GF-D8 (cell line): Measurements from ENCODE around the gene SCFD2.
"Not testable (repeated sequence)": the region's sequence is repeated elsewhere in the genome, so short reads cannot be mapped to it uniquely, and the experiment has no call there.

ENCODE experiments used
- DNase-seq: peaks from one replicate; lab custom pipeline; 2025; lab: John Stamatoyannopoulos, UW

The SCFD2 gene

GRCh38 chr4:53012738-53013137, 353.1 kb downstream of the SCFD2 start:
- DNase-seq = peak; percentile 20

GRCh38 chr4:53011259-53011905, 354.5 kb downstream of the SCFD2 start:
- DNase-seq = no peak

- DNase-seq = no peak
Observed at GRCh38 chr4:53010318-53010717, 355.5 kb downstream of the SCFD2 start.

DNA sequence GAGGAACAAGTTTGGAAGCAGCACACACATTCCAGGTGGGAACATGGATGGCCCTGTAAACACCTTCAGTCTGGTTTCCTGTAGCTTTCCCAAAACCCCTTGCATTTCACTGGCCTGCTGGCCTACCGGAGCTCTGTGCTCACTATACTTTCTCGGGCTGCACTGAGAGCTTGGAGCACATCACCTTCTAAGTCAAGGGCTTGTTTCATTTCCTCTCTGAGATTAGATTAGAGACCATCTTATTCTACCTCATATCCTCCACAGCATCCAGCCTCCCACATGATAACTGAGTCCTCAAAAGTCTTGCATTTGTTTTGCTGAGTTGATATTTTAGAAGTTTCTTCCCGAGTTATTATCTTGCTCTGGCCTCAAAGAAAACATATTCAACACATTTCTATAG, 356.0 kb downstream of the SCFD2 start:
- no peak for DNase-seq

- DNase-seq = no peak
Observed at GRCh38 chr4:53007024-53007423, 358.8 kb downstream of the SCFD2 start.

DNA sequence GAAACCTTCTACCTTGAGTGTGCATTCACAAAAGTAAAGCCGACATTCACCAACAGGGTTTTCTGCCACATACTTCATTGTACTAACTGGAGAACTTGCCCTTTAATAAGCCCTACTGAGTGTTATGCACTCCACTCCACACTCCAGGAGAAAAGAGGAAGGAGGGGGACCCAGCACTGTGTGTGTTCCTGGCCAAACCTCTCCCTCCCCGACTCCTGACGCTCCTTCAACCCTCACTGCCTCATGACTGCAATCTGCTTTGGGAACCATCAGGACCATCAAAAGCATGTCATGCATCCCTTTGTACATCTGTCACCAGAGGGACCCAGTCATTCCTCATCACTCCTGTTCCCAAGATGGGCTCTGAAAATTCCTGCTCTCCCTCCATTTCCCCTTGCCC, 360.1 kb downstream of the SCFD2 start:
- DNase-seq = no peak

- DNase-seq = no peak
Observed at GRCh38 chr4:53005149-53005546, 360.7 kb downstream of the SCFD2 start.

DNA sequence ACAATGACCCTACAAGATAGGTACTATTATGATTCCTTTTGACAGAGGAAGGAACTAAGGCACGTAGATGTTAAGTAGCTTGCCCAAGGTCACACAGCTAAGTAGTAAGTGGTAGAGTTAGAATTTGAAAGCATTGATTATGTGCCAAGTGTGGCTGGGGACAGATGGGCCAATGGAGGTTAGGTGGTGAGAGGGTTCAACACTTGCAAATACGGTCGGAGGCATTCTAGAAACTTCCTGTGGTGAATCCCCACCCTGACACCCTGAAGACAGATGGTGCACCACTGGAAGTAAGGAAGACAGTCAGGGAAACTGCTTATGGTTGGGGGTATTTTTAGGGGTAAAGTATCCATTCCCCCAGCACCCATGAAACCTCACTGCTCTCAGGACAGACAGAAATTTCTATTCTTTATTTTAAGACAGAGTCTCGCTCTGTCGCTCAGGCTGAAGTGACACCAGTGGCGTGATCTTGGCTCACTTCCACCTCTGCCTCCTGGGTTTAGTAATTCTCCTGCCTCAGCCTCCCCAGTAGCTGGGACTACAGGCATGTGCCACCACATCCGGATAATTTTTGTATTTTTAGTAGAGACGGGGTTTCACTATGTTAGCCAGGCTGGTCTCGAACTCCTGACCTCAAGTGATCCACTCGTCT, 361.2 kb downstream of the SCFD2 start:
- DNase-seq = no peak

DNA sequence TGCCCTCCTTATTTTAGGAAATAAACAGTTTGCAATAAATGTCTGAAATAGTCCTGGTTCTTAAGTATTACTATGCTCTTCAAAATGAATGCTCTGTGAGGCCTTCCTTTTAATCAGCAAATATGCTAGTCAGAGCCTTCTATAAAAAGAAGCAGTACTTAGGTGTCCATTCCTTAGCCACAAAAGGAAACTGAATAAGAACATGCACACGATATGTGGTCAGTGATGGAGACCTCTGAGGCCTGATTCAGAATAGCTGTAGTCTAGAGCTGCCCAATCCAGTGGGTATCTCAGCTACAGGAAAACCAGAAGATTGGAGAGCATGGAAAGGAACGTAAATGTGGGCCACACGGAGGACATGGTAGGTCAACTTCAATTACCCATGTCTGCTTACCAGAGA, 361.9 kb downstream of the SCFD2 start:
- DNase-seq = no peak

DNA sequence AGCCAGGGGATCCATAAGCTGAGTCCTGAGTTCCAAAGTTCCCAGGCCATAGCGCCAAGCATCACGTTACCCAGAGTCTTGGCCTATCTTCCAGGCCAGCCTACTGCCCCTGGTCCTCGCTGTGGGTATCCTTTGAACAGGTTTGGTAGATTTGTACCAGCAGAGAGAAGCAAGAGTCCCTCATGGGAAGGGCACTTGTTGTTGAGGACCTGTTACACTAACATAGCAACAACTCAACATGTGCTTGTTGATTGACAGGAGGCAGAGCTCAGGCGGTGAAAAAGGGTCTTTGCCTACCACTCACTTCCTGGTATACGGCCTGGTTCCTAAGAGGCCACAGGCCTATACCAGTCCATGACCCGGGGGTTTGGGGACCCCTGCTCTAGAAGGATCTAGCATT, 365.3 kb downstream of the SCFD2 start:
- no peak for DNase-seq

DNA sequence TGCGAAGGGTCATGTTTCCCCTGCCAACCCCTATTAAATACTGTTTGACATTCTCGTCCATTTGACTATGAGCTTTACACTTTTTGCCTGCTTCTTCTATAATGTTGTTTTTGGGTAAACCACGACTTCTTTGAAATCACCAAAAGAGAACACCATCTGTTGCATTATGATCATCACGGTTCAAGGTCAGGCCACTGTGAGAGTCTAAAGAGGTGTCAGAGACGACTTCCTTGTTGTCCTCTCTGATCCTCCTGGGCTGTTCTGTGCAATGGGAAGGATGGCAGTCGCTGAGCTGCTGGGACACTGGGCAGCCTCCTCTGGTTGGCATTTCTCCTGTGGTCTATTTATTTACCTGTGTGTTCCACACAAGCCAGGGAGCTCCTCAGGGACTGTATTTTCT, 366.2 kb downstream of the SCFD2 start:
- no peak for DNase-seq

DNA sequence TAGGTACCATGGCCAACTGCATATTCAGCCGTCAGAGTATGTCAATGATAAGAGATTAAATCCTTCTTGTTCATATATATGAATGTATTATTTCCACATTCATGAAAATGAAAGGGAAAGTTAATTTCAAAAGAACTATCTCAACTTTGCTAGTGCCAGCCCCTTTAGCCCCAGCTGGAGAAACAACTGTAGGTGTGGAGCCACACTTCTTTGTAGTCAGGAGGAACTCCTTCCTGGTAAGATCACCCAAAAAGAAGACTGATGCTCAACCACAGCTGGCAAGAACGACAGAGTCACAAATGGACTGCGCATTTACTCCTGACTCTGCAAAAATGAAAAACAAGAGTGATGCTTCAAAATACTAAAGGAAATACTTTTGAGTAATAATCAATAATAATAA, 367.4 kb downstream of the SCFD2 start:
- no peak for DNase-seq

DNA sequence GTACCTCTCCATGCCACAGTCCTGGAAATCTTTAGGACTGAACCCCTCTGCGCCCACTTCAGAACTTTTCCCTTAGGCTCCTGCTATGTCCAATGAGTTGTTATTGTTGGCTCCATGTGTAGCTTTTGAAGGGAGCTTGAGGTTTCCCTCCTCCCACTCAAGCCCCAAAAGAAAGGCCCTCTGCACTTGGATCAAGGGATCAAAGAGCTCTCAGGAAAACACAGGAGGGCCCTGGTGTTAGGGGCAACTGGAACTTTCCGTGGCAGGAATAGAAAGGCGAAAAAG, 368.8 kb downstream of the SCFD2 start:
- DNase-seq = no peak

- DNase-seq = no peak
Observed at GRCh38 chr4:52996261-52997131, 369.4 kb downstream of the SCFD2 start.

DNA sequence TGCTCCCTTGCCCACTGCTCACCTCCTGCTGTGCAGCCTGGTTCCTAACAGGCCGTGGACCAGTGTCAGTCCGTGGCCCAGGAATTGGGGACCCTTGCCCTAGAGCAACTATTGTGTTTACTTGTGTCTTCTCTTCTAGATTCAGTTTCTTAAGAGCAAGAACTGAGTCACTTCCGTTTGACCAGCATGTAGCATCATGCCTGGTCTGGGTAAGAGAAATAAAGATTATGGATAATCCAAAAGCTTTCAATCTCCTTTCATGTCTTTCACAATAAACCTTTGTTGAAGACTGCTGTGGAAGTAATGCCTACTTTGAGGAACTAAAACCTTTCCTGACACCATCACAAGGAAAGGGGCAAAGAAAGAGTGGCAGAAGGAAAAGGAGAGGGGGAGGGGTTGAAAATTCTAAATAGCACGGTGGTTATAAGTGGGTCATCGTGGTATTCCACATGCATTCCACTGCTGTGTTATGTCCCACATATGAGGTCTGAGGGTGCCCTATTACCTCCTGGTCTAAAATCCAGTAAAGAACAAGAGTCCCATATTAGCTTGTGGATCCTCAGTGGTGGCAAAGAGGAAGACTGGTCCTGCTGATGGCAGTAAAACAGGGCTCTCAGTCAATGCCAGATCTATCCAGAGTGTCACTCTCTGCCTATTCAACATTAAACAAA, 370.4 kb downstream of the SCFD2 start:
- DNase-seq = no peak

GRCh38 chr4:52994567-52994966, 371.3 kb downstream of the SCFD2 start:
- no peak for DNase-seq

DNA sequence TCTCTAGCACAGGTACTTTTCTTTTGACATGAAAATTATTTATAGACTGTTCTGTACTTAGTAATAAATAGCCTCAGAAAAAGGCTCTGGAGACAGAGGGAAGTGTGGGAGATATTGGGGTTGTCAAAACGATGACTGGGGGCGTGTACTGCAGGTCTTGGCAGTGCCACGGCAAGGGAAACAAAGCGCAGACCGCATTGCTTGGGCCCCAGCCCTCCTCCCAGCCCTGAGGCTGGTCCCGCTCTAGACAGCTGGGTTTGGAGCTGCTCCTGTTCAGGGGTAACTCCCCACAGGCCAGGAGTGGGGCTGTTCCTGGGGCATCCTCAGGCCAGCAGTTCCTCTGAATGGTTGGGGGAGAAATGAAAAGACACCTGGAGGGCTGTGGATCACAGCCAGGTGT, 372.1 kb downstream of the SCFD2 start:
- no peak for DNase-seq

GRCh38 chr4:52992551-52992950, 373.3 kb downstream of the SCFD2 start:
- not testable (repeated sequence) for DNase-seq

- DNase-seq = no peak
Observed at GRCh38 chr4:52991472-52991871, 374.4 kb downstream of the SCFD2 start.

- DNase-seq = no peak
Observed at GRCh38 chr4:52990706-52991105, 375.2 kb downstream of the SCFD2 start.

- DNase-seq = no peak
Observed at GRCh38 chr4:52989865-52990264, 376.0 kb downstream of the SCFD2 start.

GRCh38 chr4:52987392-52988056, 378.3 kb downstream of the SCFD2 start:
- no peak for DNase-seq
